ENCODE data around the gene KIF26A. TPM values are rescaled to one million over a fixed set of nuclear protein-coding genes. Genes with fewer than 3 reads are reported as not detected.

Gene KIF26A
- total RNA-seq, 2 donors from 2014 or later = 2.0 to 3.9 TPM

DNA sequence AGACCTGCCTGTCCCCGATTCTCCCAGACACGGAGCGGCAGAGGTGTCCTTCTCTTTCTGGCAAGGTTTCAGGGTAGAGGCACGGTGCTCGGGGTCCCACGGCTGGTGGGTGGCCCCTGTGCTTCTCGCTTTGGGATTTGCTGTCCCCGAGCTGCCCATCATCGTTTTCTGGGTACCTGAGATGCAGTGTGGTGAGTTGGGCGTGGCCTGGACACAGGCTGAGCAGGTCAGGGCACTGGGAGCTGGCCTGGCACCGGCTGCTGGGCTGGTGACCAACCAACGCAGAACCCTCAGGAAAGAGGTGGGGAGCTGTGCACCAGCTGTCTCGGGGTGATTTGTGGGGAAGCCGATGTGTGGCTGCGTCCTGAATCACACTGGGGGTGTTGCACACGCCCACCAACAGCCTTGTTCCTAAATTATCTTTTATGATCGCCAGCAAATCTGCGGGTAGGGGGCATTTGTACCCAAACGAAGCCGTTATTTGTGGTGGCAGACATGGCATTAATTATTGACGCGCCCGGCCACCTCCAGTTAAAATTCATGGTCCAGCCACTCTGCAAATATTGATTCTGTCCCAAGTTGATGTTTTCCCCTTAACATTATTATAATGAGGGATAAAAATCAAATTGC lies 61.0 kb downstream of the KIF26A start:
- Histone ChIP-seq H3K9me3 (no peaks in the 10 kb centered on the region), H3K27ac (no peak overlapping the region), H3K4me3 (no peak overlapping the region), H3K36me3 (no peaks in the 10 kb centered on the region), H3K27me3 (replicated peaks; ENCODE audit: insufficient read depth) (no peaks in the 10 kb centered on the region), H3K4me1 (ENCODE audit: control insufficient read depth in 1 of 2, low read depth in 2 of 2) (no peaks in the 10 kb centered on the region)
- DNase-seq (ENCODE audit: low spot score) (no peak), ATAC-seq (ENCODE audit: insufficient number of reproducible peaks, low FRiP score, low read depth) (no peak)
- TF ChIP-seq, protein P1, sequence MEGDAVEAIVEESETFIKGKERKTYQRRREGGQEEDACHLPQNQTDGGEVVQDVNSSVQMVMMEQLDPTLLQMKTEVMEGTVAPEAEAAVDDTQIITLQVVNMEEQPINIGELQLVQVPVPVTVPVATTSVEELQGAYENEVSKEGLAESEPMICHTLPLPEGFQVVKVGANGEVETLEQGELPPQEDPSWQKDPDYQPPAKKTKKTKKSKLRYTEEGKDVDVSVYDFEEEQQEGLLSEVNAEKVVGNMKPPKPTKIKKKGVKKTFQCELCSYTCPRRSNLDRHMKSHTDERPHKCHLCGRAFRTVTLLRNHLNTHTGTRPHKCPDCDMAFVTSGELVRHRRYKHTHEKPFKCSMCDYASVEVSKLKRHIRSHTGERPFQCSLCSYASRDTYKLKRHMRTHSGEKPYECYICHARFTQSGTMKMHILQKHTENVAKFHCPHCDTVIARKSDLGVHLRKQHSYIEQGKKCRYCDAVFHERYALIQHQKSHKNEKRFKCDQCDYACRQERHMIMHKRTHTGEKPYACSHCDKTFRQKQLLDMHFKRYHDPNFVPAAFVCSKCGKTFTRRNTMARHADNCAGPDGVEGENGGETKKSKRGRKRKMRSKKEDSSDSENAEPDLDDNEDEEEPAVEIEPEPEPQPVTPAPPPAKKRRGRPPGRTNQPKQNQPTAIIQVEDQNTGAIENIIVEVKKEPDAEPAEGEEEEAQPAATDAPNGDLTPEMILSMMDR (IDR thresholded peaks at IDR 0.05) = no peak

DNA sequence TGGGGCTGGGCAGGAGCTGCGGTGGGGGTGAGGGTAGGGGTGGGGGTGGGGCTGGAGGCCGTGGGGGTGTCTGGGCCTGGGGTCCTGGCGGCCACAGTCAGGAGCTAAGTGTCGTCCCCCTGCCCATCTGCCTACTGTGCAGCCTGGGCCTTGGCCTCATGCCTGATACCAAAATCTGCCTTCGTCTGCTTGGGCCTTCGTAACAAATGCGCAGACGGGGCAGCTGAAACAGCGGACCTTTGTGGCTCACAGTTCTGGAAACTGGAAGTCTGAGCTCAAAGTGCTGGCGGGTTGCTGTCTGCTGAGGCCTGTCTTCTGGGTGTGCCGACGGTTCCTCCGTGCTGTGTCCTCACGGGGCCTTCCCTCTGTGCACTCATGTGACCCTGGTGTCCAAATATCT lies 61.7 kb downstream of the KIF26A start:
- Histone ChIP-seq H3K36me3 (no peaks in the 10 kb centered on the region), H3K27ac (no peak overlapping the region), H3K4me1 (ENCODE audit: control insufficient read depth in 1 of 2, low read depth in 2 of 2) (no peaks in the 10 kb centered on the region), H3K9me3 (no peaks in the 10 kb centered on the region), H3K27me3 (replicated peaks; ENCODE audit: insufficient read depth) (no peaks in the 10 kb centered on the region), H3K4me3 (no peak overlapping the region)
- TF ChIP-seq, protein P1 (IDR thresholded peaks at IDR 0.05) = no peak
- DNase-seq (ENCODE audit: low spot score) = no peak
- ATAC-seq (ENCODE audit: insufficient number of reproducible peaks, low FRiP score, low read depth) = no peak

DNA sequence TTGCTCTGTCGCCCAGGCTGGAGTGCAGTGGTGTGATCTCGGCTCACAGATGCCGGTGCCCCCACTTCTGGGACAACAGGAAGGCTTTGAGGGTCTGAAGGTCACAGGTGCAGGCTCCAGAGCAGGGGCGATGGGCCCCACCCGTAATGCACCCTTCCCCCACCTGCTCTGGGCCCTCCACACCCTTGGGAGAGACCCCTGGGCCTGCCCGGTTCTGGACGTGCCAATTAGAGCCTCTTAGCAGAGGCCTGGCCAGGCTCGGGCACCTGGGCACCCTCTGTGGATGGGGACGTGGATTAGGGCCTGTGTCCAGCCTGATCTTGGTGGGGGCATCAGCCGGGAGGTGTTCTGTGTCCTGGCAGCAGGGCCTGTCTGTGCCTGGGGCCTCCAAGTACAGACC lies 62.2 kb downstream of the KIF26A start:
- Histone ChIP-seq H3K9me3 (no peaks in the 10 kb centered on the region), H3K4me3 (no peak overlapping the region), H3K27me3 (replicated peaks; ENCODE audit: insufficient read depth) (no peaks in the 10 kb centered on the region), H3K36me3 (no peaks in the 10 kb centered on the region), H3K27ac (no peak overlapping the region), H3K4me1 (ENCODE audit: control insufficient read depth in 1 of 2, low read depth in 2 of 2) (no peaks in the 10 kb centered on the region)
- ATAC-seq (ENCODE audit: insufficient number of reproducible peaks, low FRiP score, low read depth) (no peak), DNase-seq (ENCODE audit: low spot score) (no peak)
- TF ChIP-seq, protein P1 (IDR thresholded peaks at IDR 0.05) = no peak

DNA sequence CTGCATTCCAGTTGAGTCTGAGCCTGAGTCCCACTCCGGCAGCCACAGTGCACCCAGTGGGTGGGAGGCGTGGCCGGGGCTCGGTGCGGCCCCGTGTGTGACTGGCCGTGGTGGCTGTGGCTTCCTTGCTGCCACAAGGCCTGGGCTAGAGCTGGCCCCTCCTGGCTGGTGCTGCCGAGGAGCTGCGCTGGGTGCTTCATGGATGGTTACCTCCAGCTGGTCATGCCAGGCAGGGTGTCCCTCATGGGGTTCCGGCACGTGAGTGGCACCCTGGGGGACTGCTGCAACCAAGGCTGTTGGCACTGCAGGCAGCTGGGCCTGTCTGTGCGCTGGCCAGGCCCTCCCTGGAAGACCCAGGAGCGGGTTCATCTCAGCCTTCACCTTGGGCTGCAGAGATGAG lies 62.7 kb downstream of the KIF26A start:
- H3K4me3 ChIP-seq = no peak overlapping the region
- TF ChIP-seq, protein P1 (IDR thresholded peaks at IDR 0.05) = no peak
- H3K36me3 ChIP-seq = no peaks in the 10 kb centered on the region
- no peaks in the 10 kb centered on the region for H3K4me1 ChIP-seq (ENCODE audit: control insufficient read depth in 1 of 2, low read depth in 2 of 2)
- no peaks in the 10 kb centered on the region for H3K9me3 ChIP-seq
- H3K27me3 ChIP-seq (replicated peaks; ENCODE audit: insufficient read depth) = no peaks in the 10 kb centered on the region
- H3K27ac ChIP-seq = no peak overlapping the region
- DNase-seq (ENCODE audit: low spot score) (no peak), ATAC-seq (ENCODE audit: insufficient number of reproducible peaks, low FRiP score, low read depth) (no peak)

DNA sequence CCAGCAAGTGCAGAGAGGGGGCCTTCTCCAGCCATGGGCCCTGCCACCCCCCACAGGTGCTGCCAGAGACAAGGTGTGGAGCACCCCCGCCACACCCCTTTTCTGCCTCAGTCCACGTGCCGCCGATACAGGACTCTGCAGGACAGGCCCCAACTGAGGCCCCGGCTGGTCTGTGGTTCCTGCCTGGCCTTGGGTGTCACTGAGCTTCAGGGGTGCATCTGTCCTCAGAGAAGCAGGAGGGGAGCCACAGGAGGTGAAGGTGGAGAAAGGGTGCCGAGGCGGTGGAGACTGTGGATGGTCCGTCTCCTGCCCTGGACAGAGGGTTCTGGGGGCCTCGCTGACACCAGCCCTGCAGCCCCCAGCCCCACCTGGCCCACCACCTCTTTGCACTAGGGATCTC lies 63.1 kb downstream of the KIF26A start:
- H3K36me3 ChIP-seq = no peaks in the 10 kb centered on the region
- TF ChIP-seq, protein P1 (IDR thresholded peaks at IDR 0.05) = no peak
- no peaks in the 10 kb centered on the region for H3K27me3 ChIP-seq (replicated peaks; ENCODE audit: insufficient read depth)
- no peak overlapping the region for H3K4me3 ChIP-seq
- DNase-seq (ENCODE audit: low spot score) (no peak), ATAC-seq (ENCODE audit: insufficient number of reproducible peaks, low FRiP score, low read depth) (no peak)
- H3K27ac ChIP-seq = no peak overlapping the region
- no peaks in the 10 kb centered on the region for H3K9me3 ChIP-seq
- no peaks in the 10 kb centered on the region for H3K4me1 ChIP-seq (ENCODE audit: control insufficient read depth in 1 of 2, low read depth in 2 of 2)

All from thoracic aorta (tissue), 2 donors.